Osteoblast (primary cell): ENCODE measurements around the gene GRK2. TPM values are rescaled to one million over a fixed set of nuclear protein-coding genes. Genes with fewer than 3 reads are reported as not detected.
A peak's percentile ranks its signal among the peaks of the same experiment; 100 is the strongest.

Experiments
- DNase-seq: peaks from one replicate; pipeline ENCODE4 v3.0.0; 2011; ENCODE audit warnings: low spot score, mixed read lengths; ENCODE audit not compliant: insufficient read length; ENCODE audit errors: missing footprints
- H2AFZ ChIP-seq: 2 replicates; pipeline ENCODE4 v1.6.0; 2011; ENCODE audit warnings: mild to moderate bottlenecking, low read length
- H3K27ac ChIP-seq: 2 replicates; pipeline ENCODE4 v1.5.1; 2011; ENCODE audit warnings: mild to moderate bottlenecking, low read depth, low read length, moderate library complexity
- H3K27me3 ChIP-seq: 2 replicates; pipeline ENCODE4 v1.6.0; 2012; ENCODE audit warnings: mild to moderate bottlenecking, control low read depth, inconsistent platforms, low read length, moderate library complexity; ENCODE audit not compliant: insufficient read depth
- H3K36me3 ChIP-seq: 2 replicates; pipeline ENCODE4 v1.5.1; 2011; ENCODE audit warnings: mild to moderate bottlenecking, low read length, control low read depth, moderate library complexity; ENCODE audit not compliant: insufficient read depth
- H3K4me1 ChIP-seq: 2 replicates; pipeline ENCODE4 v1.5.1; 2011; ENCODE audit warnings: mild to moderate bottlenecking, low read length, control low read depth, moderate library complexity; ENCODE audit not compliant: insufficient read depth
- H3K4me2 ChIP-seq: 2 replicates; pipeline ENCODE4 v1.6.0; 2011; ENCODE audit warnings: mild to moderate bottlenecking, low read length; ENCODE audit not compliant: insufficient read depth
- H3K4me3 ChIP-seq: fragments of 200-600 bp; sonication (generic); 3 replicates; pipeline ENCODE4 v1.5.1; 2012; ENCODE audit warnings: mild to moderate bottlenecking, low read length, inconsistent platforms; ENCODE audit not compliant: insufficient read depth
- H3K79me2 ChIP-seq: 2 replicates; pipeline ENCODE4 v1.6.0; 2012; ENCODE audit warnings: mild to moderate bottlenecking, low read length, control low read depth, inconsistent platforms; ENCODE audit not compliant: insufficient read depth
- H3K9me3 ChIP-seq: 2 replicates; pipeline ENCODE4 v1.5.1; 2011; ENCODE audit warnings: low read depth, low read length, control low read depth
- H4K20me1 ChIP-seq: 2 replicates; pipeline ENCODE4 v1.6.0; 2012; ENCODE audit warnings: mild to moderate bottlenecking, low read length, control low read depth; ENCODE audit not compliant: insufficient read depth
- total RNA-seq: library from RNA; depleted of rRNA; stranded (reverse); fragments of >200 nt; gene quantifications from 2 replicates; pipeline ENCODE4 v1.2.3, GENCODE V29; 2012
- TF ChIP-seq, protein P1 (sequence below): IDR thresholded peaks from 2 replicates; pipeline ENCODE4 v1.5.1; 2011; ENCODE audit warnings: mild to moderate bottlenecking, low read depth, low read length, moderate library complexity; ENCODE audit errors: extremely low read depth

Gene GRK2
- total RNA-seq, 1 donor = 21.4 TPM

- Histone ChIP-seq H2AFZ (no peak overlapping the region), H3K27me3 (no peaks in the 10 kb centered on the region), H3K79me2 (peaks cover 56% of the 10 kb centered on the region), H3K4me3 (peak overlapping the region; percentile 89), H3K9me3 (no peaks in the 10 kb centered on the region), H4K20me1 (peaks cover 40% of the 10 kb centered on the region), H3K27ac (peak overlapping the region; percentile 93), H3K36me3 (peaks cover 23% of the 10 kb centered on the region), H3K4me2 (peak overlapping the region; percentile 99), H3K4me1 (peaks cover 31% of the 10 kb centered on the region)
- DNase-seq = peak; percentile 93
- TF ChIP-seq, protein P1, sequence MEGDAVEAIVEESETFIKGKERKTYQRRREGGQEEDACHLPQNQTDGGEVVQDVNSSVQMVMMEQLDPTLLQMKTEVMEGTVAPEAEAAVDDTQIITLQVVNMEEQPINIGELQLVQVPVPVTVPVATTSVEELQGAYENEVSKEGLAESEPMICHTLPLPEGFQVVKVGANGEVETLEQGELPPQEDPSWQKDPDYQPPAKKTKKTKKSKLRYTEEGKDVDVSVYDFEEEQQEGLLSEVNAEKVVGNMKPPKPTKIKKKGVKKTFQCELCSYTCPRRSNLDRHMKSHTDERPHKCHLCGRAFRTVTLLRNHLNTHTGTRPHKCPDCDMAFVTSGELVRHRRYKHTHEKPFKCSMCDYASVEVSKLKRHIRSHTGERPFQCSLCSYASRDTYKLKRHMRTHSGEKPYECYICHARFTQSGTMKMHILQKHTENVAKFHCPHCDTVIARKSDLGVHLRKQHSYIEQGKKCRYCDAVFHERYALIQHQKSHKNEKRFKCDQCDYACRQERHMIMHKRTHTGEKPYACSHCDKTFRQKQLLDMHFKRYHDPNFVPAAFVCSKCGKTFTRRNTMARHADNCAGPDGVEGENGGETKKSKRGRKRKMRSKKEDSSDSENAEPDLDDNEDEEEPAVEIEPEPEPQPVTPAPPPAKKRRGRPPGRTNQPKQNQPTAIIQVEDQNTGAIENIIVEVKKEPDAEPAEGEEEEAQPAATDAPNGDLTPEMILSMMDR = no peak
These were observed 26.3 kb upstream of the GRK2 start for GRCh38 chr11:67239783-67240575.

- H3K9me3 ChIP-seq = no peaks in the 10 kb centered on the region
- H3K36me3 ChIP-seq = peaks cover 31% of the 10 kb centered on the region
- peaks cover 59% of the 10 kb centered on the region for H3K79me2 ChIP-seq
- peak overlapping the region; percentile 93 for H3K27ac ChIP-seq
- TF ChIP-seq, protein P1 = no peak
- no peaks in the 10 kb centered on the region for H3K27me3 ChIP-seq
- peak overlapping the region; percentile 99 for H3K4me2 ChIP-seq
- DNase-seq = peak; percentile 88
- H3K4me1 ChIP-seq = peaks cover 31% of the 10 kb centered on the region
- H4K20me1 ChIP-seq = peaks cover 40% of the 10 kb centered on the region
- peak overlapping the region; percentile 89 for H3K4me3 ChIP-seq
- H2AFZ ChIP-seq = no peak overlapping the region
These were observed 25.5 kb upstream of the GRK2 start for GRCh38 chr11:67240576-67241389.

DNA sequence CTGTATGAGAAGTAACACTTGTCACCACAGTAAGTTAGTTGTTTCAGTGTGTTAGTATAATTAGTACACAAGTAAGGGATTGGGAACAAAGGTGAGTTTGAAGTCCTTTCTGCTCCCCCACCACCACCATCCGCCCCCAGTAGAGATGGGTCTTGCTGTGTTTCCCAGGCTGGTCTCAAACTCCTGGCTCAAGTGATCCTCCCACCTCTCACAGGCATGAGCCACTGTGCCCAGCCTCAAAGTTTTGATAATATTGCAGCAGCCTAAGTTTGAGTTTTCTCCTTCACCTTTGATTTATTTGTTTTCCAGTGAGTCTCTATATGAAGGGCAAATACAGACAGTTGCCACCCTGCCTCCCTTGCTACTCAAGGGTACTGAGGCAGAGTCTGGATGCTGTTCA lies 23.7 kb upstream of the GRK2 start:
- H4K20me1 ChIP-seq = peaks cover 46% of the 10 kb centered on the region
- H3K4me3 ChIP-seq = peak overlapping the region; percentile 47
- H3K4me2 ChIP-seq = peak overlapping the region; percentile 99
- peaks cover 59% of the 10 kb centered on the region for H3K79me2 ChIP-seq
- no peaks in the 10 kb centered on the region for H3K9me3 ChIP-seq
- peaks cover 32% of the 10 kb centered on the region for H3K4me1 ChIP-seq
- TF ChIP-seq, protein P1 = no peak
- no peak for DNase-seq
- H2AFZ ChIP-seq = no peak overlapping the region
- peak overlapping the region; percentile 93 for H3K27ac ChIP-seq
- H3K36me3 ChIP-seq = peaks cover 45% of the 10 kb centered on the region
- H3K27me3 ChIP-seq = no peaks in the 10 kb centered on the region

DNA sequence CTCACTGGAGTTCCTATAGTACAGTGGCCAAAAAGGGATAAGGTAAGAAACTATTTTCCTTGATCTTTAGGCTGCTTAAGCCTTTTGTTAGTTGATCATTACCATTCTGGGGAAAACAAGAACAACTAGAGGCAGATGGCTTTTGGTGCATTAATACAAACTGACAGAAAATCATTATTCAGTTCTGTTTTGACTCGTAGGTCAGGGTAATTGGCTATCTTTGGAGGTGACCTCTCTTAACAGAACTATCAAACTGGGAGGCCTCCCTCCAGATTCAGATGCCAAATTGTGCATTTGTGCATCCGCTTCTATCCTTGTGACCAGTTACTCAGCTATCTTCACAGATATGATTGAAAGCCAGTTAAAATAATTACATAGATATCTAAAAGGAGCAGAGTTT lies 23.2 kb upstream of the GRK2 start:
- H3K4me3 ChIP-seq = no peak overlapping the region
- H3K4me2 ChIP-seq = peak overlapping the region; percentile 99
- TF ChIP-seq, protein P1 = no peak
- peaks cover 50% of the 10 kb centered on the region for H3K36me3 ChIP-seq
- no peaks in the 10 kb centered on the region for H3K27me3 ChIP-seq
- no peak overlapping the region for H2AFZ ChIP-seq
- peaks cover 37% of the 10 kb centered on the region for H3K4me1 ChIP-seq
- H3K79me2 ChIP-seq = peaks cover 58% of the 10 kb centered on the region
- peak overlapping the region; percentile 93 for H3K27ac ChIP-seq
- no peak for DNase-seq
- peaks cover 51% of the 10 kb centered on the region for H4K20me1 ChIP-seq
- no peaks in the 10 kb centered on the region for H3K9me3 ChIP-seq
